Ectodermal cell (in vitro differentiated cells): ENCODE measurements around the gene PAIP2.
"Not testable (repeated sequence)": the region's sequence is repeated elsewhere in the genome, so short reads cannot be mapped to it uniquely, and the experiment has no call there.

Source experiments
- H3K27ac ChIP-seq: 2 replicates; pipeline ENCODE4 v1.7.0; 2013; ENCODE audit warnings: mild to moderate bottlenecking, low read depth, low read length; ENCODE audit not compliant: insufficient read depth, poor library complexity, severe bottlenecking
- H3K27me3 ChIP-seq: 2 replicates; pipeline ENCODE4 v1.7.0; 2013; ENCODE audit warnings: mild to moderate bottlenecking, low read length; ENCODE audit not compliant: insufficient read depth, control insufficient read depth, poor library complexity, severe bottlenecking
- H3K36me3 ChIP-seq: one replicate; pipeline ENCODE4 v1.7.0; 2013; ENCODE audit warnings: low read length; ENCODE audit not compliant: control insufficient read depth, insufficient read depth
- H3K4me1 ChIP-seq: one replicate; pipeline ENCODE4 v1.7.0; 2013; ENCODE audit warnings: low read length; ENCODE audit not compliant: control insufficient read depth, insufficient read depth
- H3K4me3 ChIP-seq: 2 replicates; pipeline ENCODE4 v1.7.0; 2013; ENCODE audit warnings: low read depth, low read length, control low read depth; ENCODE audit not compliant: insufficient read depth
- H3K9me3 ChIP-seq: 2 replicates; pipeline ENCODE4 v1.7.0; 2013; ENCODE audit warnings: mild to moderate bottlenecking, low read length, moderate library complexity; ENCODE audit not compliant: control insufficient read depth
- WGBS, 2 experiments: methylation state at CpG; one replicate each; pipeline ENCODE4 v1.1.7; 2013; ENCODE audit warnings: missing lambda C conversion rate in 2 of 2; 5-methylcytosine and 5-hydroxymethylcytosine counted together

Gene PAIP2

DNA sequence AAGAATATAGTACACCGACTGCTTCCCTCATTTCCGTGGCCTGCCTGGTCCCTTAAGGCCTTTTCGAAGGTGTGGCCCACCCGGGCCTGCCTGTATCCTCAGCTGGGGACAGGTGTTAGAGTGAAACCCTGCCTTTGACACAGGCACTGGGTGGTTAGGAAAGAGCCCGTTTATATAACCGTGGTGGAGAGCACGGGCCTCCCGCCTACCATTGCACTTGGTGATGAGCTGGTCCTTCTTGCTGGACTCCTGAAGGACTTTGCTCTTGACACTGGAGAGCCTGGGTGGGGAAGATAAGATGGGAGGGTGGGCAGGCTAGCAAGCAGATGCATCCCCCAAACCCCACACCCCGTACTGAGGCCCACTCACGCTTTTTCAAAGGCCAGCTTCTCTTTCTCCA is 59.9 kb downstream of the PAIP2 start:
- H3K9me3 ChIP-seq, result no peaks in the 10 kb centered on the region
- peaks cover 8% of the 10 kb centered on the region for H3K4me1 ChIP-seq
- 94 to 97% methylated on average over 10 of the region's 10 CpGs for WGBS, 2 experiments
- no peaks in the 10 kb centered on the region for H3K36me3 ChIP-seq
- no peaks in the 10 kb centered on the region for H3K27me3 ChIP-seq
- no peak overlapping the region for H3K27ac ChIP-seq
- no peak overlapping the region for H3K4me3 ChIP-seq

DNA sequence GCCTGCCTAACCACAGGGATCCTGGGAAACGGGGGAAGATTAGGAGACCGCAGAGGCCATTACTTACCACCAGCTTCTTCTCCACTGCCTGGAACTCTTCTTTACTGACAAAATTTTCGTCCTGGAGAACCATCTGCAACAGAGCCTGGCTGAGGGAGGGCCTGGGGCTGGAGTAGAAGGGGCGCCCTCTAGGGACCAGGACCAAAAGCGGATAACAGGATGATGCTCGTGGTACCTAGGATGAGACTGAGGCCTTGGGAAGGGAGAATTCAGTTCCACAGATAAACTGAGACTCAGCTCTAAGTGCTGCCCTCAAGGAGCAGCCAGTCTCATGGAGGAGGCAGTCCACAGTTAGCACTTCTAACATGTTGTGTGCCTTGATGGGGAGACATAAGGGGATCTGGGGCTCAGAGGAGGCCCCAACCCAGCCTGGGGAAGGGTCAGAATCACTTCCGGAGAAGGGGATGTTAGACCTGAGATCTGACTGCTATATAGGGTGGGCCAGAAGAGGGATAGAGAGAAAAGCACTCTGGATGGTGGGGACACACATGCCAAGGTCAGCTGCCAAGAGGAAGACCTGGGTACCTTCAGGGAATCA is 61.0 kb downstream of the PAIP2 start:
- H3K4me3 ChIP-seq, result no peak overlapping the region
- no peak overlapping the region for H3K27ac ChIP-seq
- H3K36me3 ChIP-seq, result no peaks in the 10 kb centered on the region
- no peaks in the 10 kb centered on the region for H3K27me3 ChIP-seq
- H3K4me1 ChIP-seq, result peaks cover 8% of the 10 kb centered on the region
- no peaks in the 10 kb centered on the region for H3K9me3 ChIP-seq
- 65 to 75% methylated on average over 7 of the region's 7 CpGs for WGBS, 2 experiments

DNA sequence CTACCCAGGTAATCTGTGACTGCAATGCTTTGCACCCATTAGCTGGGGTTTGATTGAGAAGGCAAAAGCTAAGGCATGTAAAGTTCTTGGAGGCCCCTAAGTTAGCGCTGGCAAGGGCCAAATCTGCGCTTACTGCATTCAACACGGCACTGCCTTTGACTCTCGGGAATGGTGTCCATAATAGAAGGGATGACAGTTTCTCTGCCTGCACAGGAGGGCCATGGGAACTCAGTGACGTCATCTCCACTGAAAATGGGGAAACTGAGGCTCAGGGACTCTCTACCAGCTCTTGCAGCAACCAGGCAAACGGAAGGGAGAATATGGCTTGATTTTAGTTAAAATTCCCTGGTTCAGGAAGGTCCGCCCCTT is 61.7 kb downstream of the PAIP2 start:
- Histone ChIP-seq H3K27ac (peak overlapping the region; percentile 84), H3K4me3 (peak overlapping the region; percentile 45), H3K9me3 (no peaks in the 10 kb centered on the region), H3K27me3 (no peaks in the 10 kb centered on the region), H3K36me3 (no peaks in the 10 kb centered on the region), H3K4me1 (peaks cover 8% of the 10 kb centered on the region)
- 37 to 41% methylated on average over 7 of the region's 7 CpGs for WGBS, 2 experiments

DNA sequence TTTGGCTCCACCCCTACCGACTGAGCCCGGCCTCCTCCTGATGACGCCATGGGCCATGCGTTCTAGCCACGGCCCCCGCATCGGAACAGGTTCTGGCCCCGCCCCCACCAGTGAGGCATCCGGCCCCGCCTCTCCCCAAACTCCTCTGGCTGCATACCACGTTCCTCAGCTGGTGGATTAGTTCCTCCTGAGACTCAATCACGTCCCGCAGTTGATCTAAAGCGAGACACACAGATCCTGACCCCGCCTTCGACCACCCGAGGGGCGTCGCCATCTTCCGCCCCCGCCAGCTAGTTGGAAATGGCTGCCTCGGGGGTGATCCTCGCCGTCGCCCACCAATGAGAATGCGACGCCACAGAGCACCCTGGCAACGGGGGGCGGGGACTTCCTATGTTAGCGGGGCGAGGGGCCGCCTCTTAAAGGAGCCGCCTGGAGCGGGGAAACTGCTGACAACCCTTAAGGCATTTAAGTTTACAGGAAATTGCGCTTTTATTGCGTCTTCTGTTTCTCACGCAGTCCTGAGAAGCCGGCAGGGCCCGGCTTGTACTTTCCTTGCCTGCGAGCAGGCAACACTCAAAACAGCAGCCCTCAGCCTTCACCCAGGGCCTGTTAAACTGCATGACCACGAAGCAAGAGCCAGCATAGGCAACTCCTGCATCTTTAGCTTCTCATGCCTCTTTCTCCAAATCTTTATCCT is 62.3 kb downstream of the PAIP2 start, which contains the start of gene SPATA24:
Gene SPATA24 (minus strand): TSS at position 303 of the 697 bp plus-strand sequence. CDS start 29 bp downstream, at position 274.
- 1 to 2% methylated on average over 41 of the region's 41 CpGs for WGBS, 2 experiments

DNA sequence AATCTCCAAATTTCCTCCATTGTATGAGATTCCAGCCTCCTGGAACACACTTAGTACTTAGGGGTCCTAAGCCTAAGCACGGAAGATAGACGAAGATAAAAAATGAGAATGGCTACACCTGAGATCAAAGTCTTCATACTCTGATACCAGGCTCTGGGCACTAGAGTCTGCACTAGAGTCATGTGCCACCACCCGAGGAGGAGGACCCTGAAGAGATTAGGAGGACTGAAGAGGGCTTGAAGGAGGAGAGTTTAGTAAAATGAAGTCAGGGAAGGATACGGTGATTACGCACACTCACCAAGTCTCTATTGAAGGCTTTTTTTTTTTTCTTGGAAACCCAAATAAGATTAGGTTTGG is 62.8 kb downstream of the PAIP2 start:
- Histone ChIP-seq H3K27ac (peak overlapping the region; percentile 84), H3K4me3 (peak overlapping the region; percentile 45), H3K27me3 (no peaks in the 10 kb centered on the region), H3K36me3 (no peaks in the 10 kb centered on the region), H3K9me3 (no peaks in the 10 kb centered on the region), H3K4me1 (peaks cover 8% of the 10 kb centered on the region)
- WGBS, 2 experiments, result 74 to 80% methylated on average over 5 of the region's 5 CpGs

More for the DNA sequence above, 62.3 kb downstream of the PAIP2 start, which contains the start of gene SPATA24:
- Histone ChIP-seq H3K36me3 (no peaks in the 10 kb centered on the region), H3K4me3 (peak within 1 kb of the TSS; percentile 45), H3K9me3 (no peaks in the 10 kb centered on the region), H3K27ac (peak within 1 kb of the TSS; percentile 84), H3K4me1 (peaks cover 8% of the 10 kb centered on the region), H3K27me3 (no peaks in the 10 kb centered on the region)

GRCh38 chr5:139406963-139407362 is 65.3 kb downstream of the PAIP2 start:
- Histone ChIP-seq H3K27me3 (no peaks in the 10 kb centered on the region), H3K36me3 (no peaks in the 10 kb centered on the region), H3K27ac (no peak overlapping the region), H3K4me3 (no peak overlapping the region), H3K9me3 (no peaks in the 10 kb centered on the region), H3K4me1 (peaks cover 8% of the 10 kb centered on the region)
- WGBS, 2 experiments, result 93 to 94% methylated on average over 2 of the region's 2 CpGs

- no peaks in the 10 kb centered on the region for H3K27me3 ChIP-seq
- peaks cover 8% of the 10 kb centered on the region for H3K4me1 ChIP-seq
- no peaks in the 10 kb centered on the region for H3K9me3 ChIP-seq
- H3K27ac ChIP-seq, result no peak overlapping the region
- H3K4me3 ChIP-seq, result no peak overlapping the region
- H3K36me3 ChIP-seq, result no peaks in the 10 kb centered on the region
These were observed 65.9 kb downstream of the PAIP2 start for GRCh38 chr5:139407517-139407916.

DNA sequence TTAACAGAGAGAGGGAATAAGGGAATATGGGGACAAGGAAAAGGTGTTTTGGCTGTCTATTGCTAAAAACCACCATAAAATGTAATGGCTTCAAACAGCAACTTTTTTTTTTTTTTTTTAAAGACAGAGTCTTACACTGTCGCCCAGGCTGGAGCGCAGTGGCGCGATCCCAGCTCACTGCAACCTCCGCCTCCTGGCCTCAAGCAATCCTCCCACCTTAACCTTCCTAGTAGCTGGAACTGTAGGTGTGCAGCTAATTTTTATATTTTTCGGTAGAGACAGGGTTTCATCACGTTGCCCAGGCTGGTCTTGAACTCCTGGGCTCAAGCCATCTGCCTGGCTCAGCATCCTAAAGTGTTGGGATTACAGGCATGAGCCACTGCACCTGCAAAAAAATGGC is 66.5 kb downstream of the PAIP2 start:
- peaks cover 4% of the 10 kb centered on the region for H3K4me1 ChIP-seq
- H3K27ac ChIP-seq, result no peak overlapping the region
- WGBS, 2 experiments, result 91 to 95% methylated on average over 7 of the region's 7 CpGs
- H3K36me3 ChIP-seq, result no peaks in the 10 kb centered on the region
- H3K4me3 ChIP-seq, result no peak overlapping the region
- H3K27me3 ChIP-seq, result no peaks in the 10 kb centered on the region
- no peaks in the 10 kb centered on the region for H3K9me3 ChIP-seq

DNA sequence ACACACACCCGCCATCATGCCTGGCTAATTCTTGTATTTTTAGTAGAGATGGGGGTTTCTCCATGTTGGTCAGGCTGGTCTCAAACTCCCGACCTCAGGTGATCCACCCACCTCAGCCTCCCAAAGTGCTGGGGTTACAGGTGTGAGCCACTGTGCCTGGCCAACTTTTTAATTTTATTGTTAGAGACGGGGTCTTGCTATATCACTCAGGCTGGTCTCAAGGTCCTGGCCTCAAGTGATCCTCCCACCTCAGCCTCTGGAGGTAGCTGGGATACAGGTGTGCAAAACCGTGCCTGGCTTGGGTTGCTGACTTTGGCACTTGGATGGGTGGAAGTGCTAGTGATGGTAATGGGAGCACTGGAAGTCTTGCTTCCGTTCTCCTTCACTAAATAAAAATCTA is 67.5 kb downstream of the PAIP2 start:
- 94 to 96% methylated on average over 4 to 5 of the region's 5 CpGs for WGBS, 2 experiments
- H3K9me3 ChIP-seq, H3K4me3 ChIP-seq, H3K27me3 ChIP-seq, H3K36me3 ChIP-seq, H3K27ac ChIP-seq, H3K4me1 ChIP-seq: not testable (repeated sequence)

GRCh38 chr5:139410121-139410992 is 68.7 kb downstream of the PAIP2 start:
- no peaks in the 10 kb centered on the region for H3K9me3 ChIP-seq
- H3K27ac ChIP-seq, result no peak overlapping the region
- no peaks in the 10 kb centered on the region for H3K4me1 ChIP-seq
- WGBS, 2 experiments, result 75 to 77% methylated on average over 6 of the region's 6 CpGs
- no peaks in the 10 kb centered on the region for H3K36me3 ChIP-seq
- no peak overlapping the region for H3K4me3 ChIP-seq
- no peaks in the 10 kb centered on the region for H3K27me3 ChIP-seq
